H9 (cell line): ENCODE data around the gene VTA1. TPM values are rescaled to one million over a fixed set of nuclear protein-coding genes. Genes with fewer than 3 reads are reported as not detected.

ENCODE experiments used
- DNase-seq: peaks from one replicate; pipeline ENCODE4 v3.0.0-alpha.2; 2017
- H2AFZ ChIP-seq: one replicate; pipeline ENCODE4 v1.6.1; 2013; ENCODE audit warnings: mild to moderate bottlenecking, low read length, control low read depth, moderate library complexity
- H2AK5ac ChIP-seq: 2 replicates; pipeline ENCODE4 v1.6.1; 2013; ENCODE audit warnings: low read length, control low read depth, mixed read lengths; ENCODE audit not compliant: insufficient read length
- H2BK120ac ChIP-seq: one replicate; pipeline ENCODE4 v1.6.1; 2013; ENCODE audit warnings: low read depth, mild to moderate bottlenecking, low read length, control low read depth, inconsistent platforms; ENCODE audit not compliant: poor library complexity, severe bottlenecking
- H2BK12ac ChIP-seq: 2 replicates; pipeline ENCODE4 v1.6.1; 2013; ENCODE audit warnings: low read length, control low read depth, mixed read lengths, low read depth; ENCODE audit not compliant: insufficient read length
- H2BK15ac ChIP-seq: 2 replicates; pipeline ENCODE4 v1.6.1; 2013; ENCODE audit warnings: low read depth, low read length, control low read depth
- H2BK20ac ChIP-seq: one replicate; pipeline ENCODE4 v1.6.1; 2013; ENCODE audit warnings: low read depth, mild to moderate bottlenecking, low read length, control low read depth, inconsistent platforms; ENCODE audit not compliant: poor library complexity, severe bottlenecking
- H2BK5ac ChIP-seq: 2 replicates; pipeline ENCODE4 v1.6.1; 2013; ENCODE audit warnings: low read length, control low read depth, mixed read lengths; ENCODE audit not compliant: insufficient read length
- H3K14ac ChIP-seq: 2 replicates; pipeline ENCODE4 v1.6.1; 2013; ENCODE audit warnings: low read length, control low read depth; ENCODE audit not compliant: insufficient read depth
- H3K18ac ChIP-seq: 2 replicates; pipeline ENCODE4 v1.6.1; 2013; ENCODE audit warnings: low read depth, mild to moderate bottlenecking, mixed read lengths, low read length, control low read depth; ENCODE audit not compliant: insufficient read length
- H3K23ac ChIP-seq: 2 replicates; pipeline ENCODE4 v1.6.1; 2013; ENCODE audit warnings: low read length, control low read depth, mixed read lengths, low read depth; ENCODE audit not compliant: insufficient read length
- H3K23me2 ChIP-seq: 2 replicates; pipeline ENCODE4 v1.6.1; 2013; ENCODE audit warnings: low read depth, mild to moderate bottlenecking, mixed read lengths, low read length, control low read depth; ENCODE audit not compliant: insufficient read length, poor library complexity, severe bottlenecking
- H3K27ac ChIP-seq: 2 replicates; pipeline ENCODE4 v1.5.1; 2013; ENCODE audit warnings: low read length, control low read depth, mixed read lengths, low read depth; ENCODE audit not compliant: insufficient read length
- H3K27me3 ChIP-seq: 2 replicates; pipeline ENCODE4 v1.6.1; 2013; ENCODE audit warnings: low read length, control low read depth, inconsistent platforms; ENCODE audit not compliant: insufficient read depth
- H3K4ac ChIP-seq: 2 replicates; pipeline ENCODE4 v1.6.1; 2013; ENCODE audit warnings: low read depth, mild to moderate bottlenecking, control low read depth, inconsistent platforms, low read length, moderate library complexity
- H3K4me1 ChIP-seq: 2 replicates; pipeline ENCODE4 v1.6.1; 2013; ENCODE audit warnings: low read length, control low read depth, inconsistent platforms; ENCODE audit not compliant: insufficient read depth
- H3K4me2 ChIP-seq: 2 replicates; pipeline ENCODE4 v1.6.1; 2013; ENCODE audit warnings: low read length, control low read depth, mixed read lengths; ENCODE audit not compliant: insufficient read length, insufficient read depth
- H3K56ac ChIP-seq: 2 replicates; pipeline ENCODE4 v1.6.1; 2013; ENCODE audit warnings: low read depth, mild to moderate bottlenecking, mixed read lengths, low read length, control low read depth; ENCODE audit not compliant: insufficient read length
- H3K79me1 ChIP-seq: 2 replicates; pipeline ENCODE4 v1.6.1; 2013; ENCODE audit warnings: low read depth, mild to moderate bottlenecking, moderate library complexity, low read length, control low read depth, inconsistent platforms; ENCODE audit not compliant: insufficient read depth, poor library complexity, severe bottlenecking
- H3K79me2 ChIP-seq: 2 replicates; pipeline ENCODE4 v1.6.1; 2013; ENCODE audit warnings: low read length, control low read depth, inconsistent platforms; ENCODE audit not compliant: insufficient read depth
- H3K9ac ChIP-seq: 2 replicates; pipeline ENCODE4 v1.6.1; 2013; ENCODE audit warnings: low read length, control low read depth, mixed read lengths; ENCODE audit not compliant: insufficient read length; ENCODE audit errors: extremely low read depth
- H3K9me3 ChIP-seq: one replicate; pipeline ENCODE4 v1.6.1; 2013; ENCODE audit warnings: low read depth, low read length, inconsistent platforms; ENCODE audit not compliant: control insufficient read depth
- H3T11ph ChIP-seq: one replicate; pipeline ENCODE4 v1.6.1; 2013; ENCODE audit warnings: mild to moderate bottlenecking, low read length, control low read depth, inconsistent platforms
- H4K20me1 ChIP-seq: one replicate; pipeline ENCODE4 v1.6.1; 2013; ENCODE audit not compliant: control insufficient read depth, insufficient read length, insufficient read depth
- H4K5ac ChIP-seq: 2 replicates; pipeline ENCODE4 v1.6.1; 2013; ENCODE audit warnings: low read depth, mild to moderate bottlenecking, mixed read lengths, low read length, control low read depth; ENCODE audit not compliant: insufficient read length
- H4K8ac ChIP-seq: replicated peaks from 2 replicates; pipeline ENCODE4 v1.6.1; 2013; ENCODE audit warnings: low read length, control low read depth, mixed read lengths, low read depth; ENCODE audit not compliant: insufficient read length
- H4K91ac ChIP-seq: 2 replicates; pipeline ENCODE4 v1.6.1; 2013; ENCODE audit warnings: low read depth, mild to moderate bottlenecking, moderate library complexity, mixed read lengths, low read length, control low read depth; ENCODE audit not compliant: insufficient read length
- H3K27ac Mint-ChIP-seq, 3 experiments: 2 replicates in 2 of 3; 3 replicates in 1 of 3; pipeline ENCODE4 v1.8.0; 2020 to 2021; ENCODE audit warnings: mixed read lengths in 3 of 3, mild to moderate bottlenecking in 1 of 3, moderate library complexity in 1 of 3
- H3K27me3 Mint-ChIP-seq: 2 replicates; pipeline ENCODE4 v1.8.0; 2021; ENCODE audit warnings: low read depth, mild to moderate bottlenecking, moderate library complexity, mixed read lengths
- H3K36me3 Mint-ChIP-seq, 3 experiments: 2 replicates in 2 of 3; 3 replicates in 1 of 3; pipeline ENCODE4 v1.8.0; 2020 to 2021; ENCODE audit warnings: low read depth in 3 of 3, mixed read lengths in 3 of 3; ENCODE audit not compliant: insufficient read depth in 1 of 3
- H3K4me1 Mint-ChIP-seq, 2 experiments: 2 replicates each; pipeline ENCODE4 v1.8.0; 2020; ENCODE audit warnings: mixed read lengths in 2 of 2
- H3K4me3 Mint-ChIP-seq, 2 experiments: 2 replicates in 1 of 2; 3 replicates in 1 of 2; pipeline ENCODE4 v1.8.0; 2020 to 2021; ENCODE audit warnings: mild to moderate bottlenecking in 2 of 2, mixed read lengths in 2 of 2, moderate library complexity in 1 of 2
- H3K9me3 Mint-ChIP-seq, 2 experiments: 2 replicates in 1 of 2; 3 replicates in 1 of 2; pipeline ENCODE4 v1.8.0; 2020; ENCODE audit warnings: mild to moderate bottlenecking in 2 of 2, mixed read lengths in 2 of 2, moderate library complexity in 1 of 2
- CTCF ChIP-seq: fragments of 200-600 bp; sonication (generic); conservative IDR thresholded peaks from 3 replicates; pipeline ENCODE4 v1.8.0; 2021; ENCODE audit warnings: antibody characterized with exemption, mild to moderate bottlenecking
- WGBS: extraction: QIAGEN DNeasy Blood & Tissue Kit; methylation state at CpG from one replicate; pipeline ENCODE4 v1.1.7; 2013; ENCODE audit warnings: missing lambda C conversion rate, low lambda C conversion rate, mixed read lengths; ENCODE audit not compliant: insufficient read length; ENCODE audit errors: extremely low coverage; 5-methylcytosine and 5-hydroxymethylcytosine counted together
- total RNA-seq: library from RNA; stranded (reverse); gene quantifications from 2 replicates; pipeline ENCODE4 v1.2.1, GENCODE V29; 2021

Gene VTA1
- total RNA-seq, 1 experiment from 2014 or later, result 63.1 TPM

GRCh38 chr6:142165227-142165626 lies 18.2 kb downstream of the VTA1 start:
- Histone ChIP-seq H3K23ac (no peak overlapping the region), H3K14ac (no peak overlapping the region), H3K27ac (no peak overlapping the region), H2BK120ac (no peak overlapping the region), H2BK15ac (no peak overlapping the region), H2AK5ac (no peak overlapping the region), H4K8ac (no peak overlapping the region), H4K91ac (no peak overlapping the region), H3K23me2 (no peaks in the 10 kb centered on the region), H3K9ac (no peak overlapping the region), H3K27me3 (no peaks in the 10 kb centered on the region), H2BK12ac (no peak overlapping the region), H3T11ph (no peak overlapping the region), H2BK20ac (no peak overlapping the region), H3K18ac (no peak overlapping the region), H2BK5ac (no peak overlapping the region), H2AFZ (no peak overlapping the region), H3K79me2 (peaks cover 9% of the 10 kb centered on the region), H4K5ac (no peak overlapping the region), H3K9me3 (no peaks in the 10 kb centered on the region), H3K79me1 (peaks cover 3% of the 10 kb centered on the region), H3K56ac (no peak overlapping the region), H3K4ac (no peak overlapping the region), H3K4me2 (no peak overlapping the region), H4K20me1 (no peaks in the 10 kb centered on the region), H3K4me1 (no peaks in the 10 kb centered on the region)
- Mint-ChIP-seq H3K27me3 (no peaks in the 10 kb centered on the region), H3K4me1 (peaks cover 4 to 11% of the 10 kb centered on the region in 2 experiments), H3K27ac (peak overlapping the region in 2 of 3 experiments; percentile 34 to 41; a peak in 2 of 7 replicates), H3K4me3 (no peak overlapping the region), H3K36me3 (peaks cover 0 to 18% (median 12%) of the 10 kb centered on the region in 3 experiments; a peak in 5 of 7 replicates), H3K9me3 (no peaks in the 10 kb centered on the region)
- DNase-seq, result no peak
- no peak for TF ChIP-seq CTCF
- no CpG with 5 or more reads among the region's 4 CpGs for WGBS
